Transverse colon (tissue), 4 donors: ENCODE data around the gene MPDZ. TPM values are rescaled to one million over a fixed set of nuclear protein-coding genes. Genes with fewer than 3 reads are reported as not detected.

Experiments
- DNase-seq: peaks from one replicate; pipeline ENCODE4 v3.0.0-alpha.2; 2019
- H3K27ac ChIP-seq, 4 donors: fragments of 200-600 bp; sonication (generic); 2 replicates each; pipeline ENCODE4 v1.5.1; 2016 to 2018; ENCODE audit warnings: inconsistent platforms in 4 of 4
- H3K27me3 ChIP-seq: fragments of 200-600 bp; sonication (generic); 2 replicates; pipeline ENCODE4 v1.5.1; 2017; ENCODE audit warnings: inconsistent platforms
- H3K36me3 ChIP-seq, 4 donors: fragments of 200-600 bp; sonication (generic); 2 replicates each; pipeline ENCODE4 v1.5.1; 2017 to 2019; ENCODE audit warnings: inconsistent platforms in 4 of 4
- H3K4me1 ChIP-seq, 4 donors: fragments of 200-600 bp; sonication (generic); 2 replicates each; pipeline ENCODE4 v1.5.1; 2017 to 2020; ENCODE audit warnings: inconsistent platforms in 4 of 4
- H3K4me3 ChIP-seq, 4 donors: fragments of 200-600 bp; sonication (generic); 1 replicate in 1 of 4; 2 replicates in 3 of 4; pipeline versions ENCODE4 v1.5.1 to v1.6.1; 2017 to 2019; ENCODE audit warnings: inconsistent platforms in 4 of 4
- H3K9me3 ChIP-seq, 2 donors: fragments of 200-600 bp; sonication (generic); 2 replicates each; pipeline ENCODE4 v1.5.1; 2017 to 2019; ENCODE audit warnings: inconsistent platforms in 2 of 2
- EP300 ChIP-seq: sonication (generic); formaldehyde crosslinking; IDR thresholded peaks from one replicate; pipeline ENCODE4 v1.6.1; 2017; ENCODE audit warnings: antibody characterized with exemption, low read depth
- POLR2A ChIP-seq: fragments of 450-650 bp; IDR thresholded peaks from one replicate; pipeline ENCODE4 v1.6.1; 2016; ENCODE audit warnings: antibody characterized with exemption, mild to moderate bottlenecking, moderate library complexity
- POLR2AphosphoS5 ChIP-seq, 3 donors: sonication (generic); formaldehyde crosslinking; IDR thresholded peaks; one replicate each; pipeline ENCODE4 v1.6.1; 2016; ENCODE audit warnings: antibody characterized with exemption in 3 of 3
- WGBS, 2 donors: methylation state at CpG; one replicate each; pipeline ENCODE4 v1.1.5; 2018; ENCODE audit warnings: low coverage in 1 of 2; 5-methylcytosine and 5-hydroxymethylcytosine counted together
- in situ Hi-C, 4 donors: fragments of 200-750 bp; cut with MboI; loops; one replicate each; pipeline versions ENCODE4 v1.15.0 to v1.15.1; 2017; ENCODE audit warnings: low sequenced_read_pairs in 3 of 4, low pct_ligation_motif_present in 1 of 4, low pct_unique_long_range_greater_than_20kb in 1 of 4
- intact Hi-C: fragments of 100-400 bp; cut with DNase I; formaldehyde crosslinking; loops from one replicate; pipeline ENCODE4 v1.15.1; 2023; ENCODE audit warnings: low total_unique reads
- total RNA-seq, 4 donors: library from RNA; depleted of rRNA; stranded (reverse); fragments of >200 nt; gene quantifications; one replicate each; pipeline ENCODE4 v1.1.0, GENCODE V29; 2016
- TF ChIP-seq, protein P1 (sequence below), 5 experiments: fragments of 200-600 bp in 3 of 5; fragments of 450-650 bp in 2 of 5; sonication (generic) in 3 of 5; IDR thresholded peaks; 1 replicate in 2 of 5; 2 replicates in 3 of 5; pipeline ENCODE4 v1.5.1; 2016 to 2017; ENCODE audit warnings: antibody characterized with exemption in 5 of 5, inconsistent platforms in 3 of 5, mild to moderate bottlenecking in 2 of 5, moderate library complexity in 1 of 5

The MPDZ gene
- total RNA-seq, 4 donors from 2014 or later: 9.7 to 62.1 (median 14.5) TPM

- H3K4me3 ChIP-seq: no peak overlapping the region
- no peaks in the 10 kb centered on the region for H3K27me3 ChIP-seq
- no peaks in the 10 kb centered on the region for H3K9me3 ChIP-seq
- no peak overlapping the region for H3K27ac ChIP-seq
- in situ Hi-C loops: no loop called here
- intact Hi-C loops: no loop called here
- no peak for DNase-seq
- TF ChIP-seq POLR2AphosphoS5 (IDR thresholded peaks at IDR 0.05) (no peak), POLR2A (no peak), EP300 (no peak)
- TF ChIP-seq, protein P1, sequence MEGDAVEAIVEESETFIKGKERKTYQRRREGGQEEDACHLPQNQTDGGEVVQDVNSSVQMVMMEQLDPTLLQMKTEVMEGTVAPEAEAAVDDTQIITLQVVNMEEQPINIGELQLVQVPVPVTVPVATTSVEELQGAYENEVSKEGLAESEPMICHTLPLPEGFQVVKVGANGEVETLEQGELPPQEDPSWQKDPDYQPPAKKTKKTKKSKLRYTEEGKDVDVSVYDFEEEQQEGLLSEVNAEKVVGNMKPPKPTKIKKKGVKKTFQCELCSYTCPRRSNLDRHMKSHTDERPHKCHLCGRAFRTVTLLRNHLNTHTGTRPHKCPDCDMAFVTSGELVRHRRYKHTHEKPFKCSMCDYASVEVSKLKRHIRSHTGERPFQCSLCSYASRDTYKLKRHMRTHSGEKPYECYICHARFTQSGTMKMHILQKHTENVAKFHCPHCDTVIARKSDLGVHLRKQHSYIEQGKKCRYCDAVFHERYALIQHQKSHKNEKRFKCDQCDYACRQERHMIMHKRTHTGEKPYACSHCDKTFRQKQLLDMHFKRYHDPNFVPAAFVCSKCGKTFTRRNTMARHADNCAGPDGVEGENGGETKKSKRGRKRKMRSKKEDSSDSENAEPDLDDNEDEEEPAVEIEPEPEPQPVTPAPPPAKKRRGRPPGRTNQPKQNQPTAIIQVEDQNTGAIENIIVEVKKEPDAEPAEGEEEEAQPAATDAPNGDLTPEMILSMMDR (IDR thresholded peaks at IDR 0.05): no peak
- no peaks in the 10 kb centered on the region for H3K36me3 ChIP-seq
- no peaks in the 10 kb centered on the region for H3K4me1 ChIP-seq
- 77 to 84% methylated on average over 2 of the region's 2 CpGs for WGBS, 2 donors
Observed at GRCh38 chr9:13241283-13241682, 38.2 kb downstream of the MPDZ start.

- Histone ChIP-seq H3K9me3 (no peaks in the 10 kb centered on the region), H3K27me3 (no peaks in the 10 kb centered on the region), H3K27ac (no peak overlapping the region), H3K4me1 (no peaks in the 10 kb centered on the region), H3K36me3 (no peaks in the 10 kb centered on the region), H3K4me3 (no peak overlapping the region)
- TF ChIP-seq, protein P1 (IDR thresholded peaks at IDR 0.05): no peak
- TF ChIP-seq POLR2AphosphoS5 (IDR thresholded peaks at IDR 0.05): no peak
- TF ChIP-seq POLR2A: no peak
- TF ChIP-seq EP300: no peak
- intact Hi-C loops: no loop called here
- DNase-seq: no peak
- in situ Hi-C loops: no loop called here
Observed at GRCh38 chr9:13239660-13240059, 39.8 kb downstream of the MPDZ start.

GRCh38 chr9:13239208-13239607 lies 40.3 kb downstream of the MPDZ start:
- 70 to 78% methylated on average over 1 of the region's 1 CpG for WGBS, 2 donors
- Histone ChIP-seq H3K4me1 (no peaks in the 10 kb centered on the region), H3K27me3 (no peaks in the 10 kb centered on the region), H3K9me3 (no peaks in the 10 kb centered on the region), H3K36me3 (no peaks in the 10 kb centered on the region), H3K27ac (no peak overlapping the region), H3K4me3 (no peak overlapping the region)
- DNase-seq: no peak
- in situ Hi-C loops: no loop called here
- intact Hi-C loops: no loop called here
- TF ChIP-seq EP300 (no peak), POLR2AphosphoS5 (IDR thresholded peaks at IDR 0.05) (no peak), POLR2A (no peak)
- TF ChIP-seq, protein P1 (IDR thresholded peaks at IDR 0.05): no peak

DNA sequence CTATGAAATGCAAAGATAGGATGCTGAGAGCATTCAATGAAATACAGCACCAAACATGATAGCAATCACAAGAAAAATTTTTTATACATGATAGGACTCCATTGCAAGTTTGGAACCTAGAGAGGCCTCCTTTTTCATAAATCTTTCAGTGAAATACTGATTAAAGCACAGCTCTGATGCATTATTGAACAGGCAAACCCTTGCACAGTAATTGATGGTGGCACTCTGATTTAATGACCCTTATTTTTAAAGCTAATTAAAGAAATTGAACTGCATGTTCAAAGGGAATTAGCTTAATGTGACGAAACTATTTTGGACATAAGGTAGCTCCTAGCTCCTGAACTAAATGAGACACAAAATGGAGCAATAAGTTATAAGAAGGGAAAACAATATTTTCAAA lies 44.6 kb downstream of the MPDZ start:
- intact Hi-C loops (no loop called here), in situ Hi-C loops (no loop called here)
- Histone ChIP-seq H3K27ac (no peak overlapping the region), H3K9me3 (no peaks in the 10 kb centered on the region), H3K4me3 (no peak overlapping the region), H3K36me3 (no peaks in the 10 kb centered on the region), H3K27me3 (no peaks in the 10 kb centered on the region), H3K4me1 (no peaks in the 10 kb centered on the region)
- WGBS, 2 donors: 56 to 76% methylated on average over 1 of the region's 1 CpG
- DNase-seq: no peak
- no peak for TF ChIP-seq POLR2A

- no peak for TF ChIP-seq EP300
- TF ChIP-seq POLR2A: no peak
- no peak for TF ChIP-seq POLR2AphosphoS5 (IDR thresholded peaks at IDR 0.05)
- TF ChIP-seq, protein P1 (IDR thresholded peaks at IDR 0.05): no peak
- H3K9me3 ChIP-seq: no peaks in the 10 kb centered on the region
- in situ Hi-C loops (no loop called here), intact Hi-C loops (no loop called here)
- 80 to 89% methylated on average over 1 of the region's 1 CpG for WGBS, 2 donors
- no peaks in the 10 kb centered on the region for H3K36me3 ChIP-seq
- no peak for DNase-seq
- H3K4me1 ChIP-seq: no peaks in the 10 kb centered on the region
- H3K27ac ChIP-seq: no peak overlapping the region
- H3K27me3 ChIP-seq: no peaks in the 10 kb centered on the region
- no peak overlapping the region for H3K4me3 ChIP-seq
Observed at GRCh38 chr9:13228431-13228830, 51.1 kb downstream of the MPDZ start.
